Osteocyte (in vitro differentiated cells): ENCODE results near the gene AK8. TPM values are rescaled to one million over a fixed set of nuclear protein-coding genes. Genes with fewer than 3 reads are reported as not detected.

Experiments used
- DNase-seq: peaks from one replicate; pipeline ENCODE4 v3.0.0; 2021; ENCODE audit warnings: mixed read lengths; ENCODE audit not compliant: unreplicated experiment; ENCODE audit errors: extremely low spot score
- H3K27ac Mint-ChIP-seq: one replicate; pipeline ENCODE4 v1.8.0; 2021; ENCODE audit warnings: mild to moderate bottlenecking, mixed read lengths; ENCODE audit not compliant: unreplicated experiment
- H3K27me3 Mint-ChIP-seq: one replicate; pipeline ENCODE4 v1.8.0; 2021; ENCODE audit warnings: mixed read lengths; ENCODE audit not compliant: unreplicated experiment
- H3K36me3 Mint-ChIP-seq: one replicate; pipeline ENCODE4 v1.8.0; 2021; ENCODE audit warnings: mixed read lengths; ENCODE audit not compliant: unreplicated experiment
- H3K4me1 Mint-ChIP-seq: one replicate; pipeline ENCODE4 v1.8.0; 2021; ENCODE audit warnings: mixed read lengths; ENCODE audit not compliant: unreplicated experiment
- H3K4me3 Mint-ChIP-seq: one replicate; pipeline ENCODE4 v1.8.0; 2021; ENCODE audit warnings: mild to moderate bottlenecking, moderate library complexity, mixed read lengths; ENCODE audit not compliant: unreplicated experiment
- H3K9me3 Mint-ChIP-seq: one replicate; pipeline ENCODE4 v1.8.0; 2021; ENCODE audit warnings: mixed read lengths; ENCODE audit not compliant: unreplicated experiment
- CTCF ChIP-seq: fragments of 200-600 bp; sonication (generic); IDR thresholded peaks from 2 replicates; pipeline ENCODE4 v1.5.0; 2021; ENCODE audit warnings: antibody characterized with exemption, mild to moderate bottlenecking, moderate library complexity
- total RNA-seq: library from RNA; stranded (reverse); gene quantifications from 2 replicates; pipeline ENCODE4 v1.2.1, GENCODE V29; 2021

Gene AK8
- total RNA-seq, 1 donor from 2014 or later, result 0.91 TPM

GRCh38 chr9:132896264-132896663 is 18.2 kb upstream of the AK8 start:
- no peak overlapping the region for H3K27ac Mint-ChIP-seq
- no peaks in the 10 kb centered on the region for H3K9me3 Mint-ChIP-seq
- no peak for DNase-seq
- no peak for TF ChIP-seq CTCF
- H3K36me3 Mint-ChIP-seq, result peaks cover 60% of the 10 kb centered on the region
- no peak overlapping the region for H3K4me3 Mint-ChIP-seq
- no peaks in the 10 kb centered on the region for H3K4me1 Mint-ChIP-seq
- no peaks in the 10 kb centered on the region for H3K27me3 Mint-ChIP-seq

GRCh38 chr9:132894862-132895835 is 17.1 kb upstream of the AK8 start:
- peaks cover 52% of the 10 kb centered on the region for H3K36me3 Mint-ChIP-seq
- DNase-seq, result no peak
- H3K27me3 Mint-ChIP-seq, result no peaks in the 10 kb centered on the region
- H3K9me3 Mint-ChIP-seq, result no peaks in the 10 kb centered on the region
- no peaks in the 10 kb centered on the region for H3K4me1 Mint-ChIP-seq
- TF ChIP-seq CTCF, result no peak
- H3K4me3 Mint-ChIP-seq, result no peak overlapping the region
- no peak overlapping the region for H3K27ac Mint-ChIP-seq

DNA sequence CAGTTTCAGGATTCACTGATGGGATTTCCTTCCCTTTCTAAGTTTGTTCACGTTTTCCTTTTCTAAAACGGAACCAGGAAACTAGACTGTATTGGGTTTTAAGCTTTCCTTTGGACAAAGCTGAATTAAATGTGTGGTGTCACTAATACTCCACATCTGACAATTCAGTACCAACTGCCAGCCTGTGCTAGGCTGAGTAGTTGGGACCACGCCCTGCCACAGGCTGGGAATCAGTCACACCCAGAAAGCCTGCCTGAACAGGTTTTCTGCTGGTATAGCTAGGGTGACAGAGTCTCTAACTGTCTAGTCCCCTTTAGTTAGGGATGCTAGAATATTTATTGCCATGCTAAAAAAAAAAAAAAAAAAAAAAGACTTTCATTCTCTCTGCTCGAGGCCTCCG is 16.3 kb upstream of the AK8 start:
- H3K9me3 Mint-ChIP-seq, result no peaks in the 10 kb centered on the region
- no peak overlapping the region for H3K27ac Mint-ChIP-seq
- H3K36me3 Mint-ChIP-seq, result peaks cover 46% of the 10 kb centered on the region

GRCh38 chr9:132892400-132892799 is 14.3 kb upstream of the AK8 start:
- Mint-ChIP-seq H3K4me3 (no peak overlapping the region), H3K9me3 (no peaks in the 10 kb centered on the region), H3K27ac (no peak overlapping the region), H3K27me3 (no peaks in the 10 kb centered on the region), H3K4me1 (no peaks in the 10 kb centered on the region), H3K36me3 (peaks cover 31% of the 10 kb centered on the region)
- no peak for DNase-seq
- TF ChIP-seq CTCF, result no peak

More for the DNA sequence above, 16.3 kb upstream of the AK8 start:
- TF ChIP-seq CTCF, result no peak
- Mint-ChIP-seq H3K4me3 (no peak overlapping the region), H3K4me1 (no peaks in the 10 kb centered on the region), H3K27me3 (no peaks in the 10 kb centered on the region)
- DNase-seq, result no peak

DNA sequence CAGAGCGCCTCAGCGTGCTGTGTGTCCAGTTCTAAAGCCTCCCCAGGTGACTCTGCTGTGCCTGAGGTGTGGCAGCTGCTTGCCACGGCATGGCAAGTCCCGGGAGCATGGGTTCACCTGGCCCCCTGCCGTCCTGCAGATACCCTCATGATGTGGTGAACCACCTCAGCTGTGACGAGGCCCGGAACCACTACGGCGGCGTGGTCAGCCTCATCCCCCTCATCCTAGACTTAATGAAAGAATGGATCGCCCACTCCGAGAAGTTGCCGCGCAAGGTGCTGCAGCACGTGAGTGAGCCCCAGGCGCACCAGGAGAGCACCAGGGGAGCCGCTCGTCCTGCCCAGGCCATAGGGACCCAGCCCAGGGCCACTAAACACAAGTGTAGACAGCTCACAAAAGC is 10.1 kb upstream of the AK8 start:
- Mint-ChIP-seq H3K9me3 (no peaks in the 10 kb centered on the region), H3K4me1 (no peaks in the 10 kb centered on the region), H3K4me3 (no peak overlapping the region), H3K27ac (no peak overlapping the region), H3K27me3 (no peaks in the 10 kb centered on the region), H3K36me3 (peaks cover 13% of the 10 kb centered on the region)
- TF ChIP-seq CTCF, result no peak
- DNase-seq, result no peak
